Metanephros (tissue), 2 donors: ENCODE measurements around the gene NPR1. TPM values are rescaled to one million over a fixed set of nuclear protein-coding genes. Genes with fewer than 3 reads are reported as not detected.

Experiments used
- small RNA-seq: library from RNA; depleted of rRNA; stranded (forward); fragments of <200 nt; gene quantifications from one replicate; pipeline ENCODE3, GENCODE V24; 2014; ENCODE audit warnings: low replicate concordance
- total RNA-seq: library from RNA; depleted of rRNA; stranded (reverse); fragments of >200 nt; gene quantifications from one replicate; pipeline ENCODE4 v1.2.3, GENCODE V29; 2014

The NPR1 gene
- total RNA-seq: 61.4 TPM

DNA sequence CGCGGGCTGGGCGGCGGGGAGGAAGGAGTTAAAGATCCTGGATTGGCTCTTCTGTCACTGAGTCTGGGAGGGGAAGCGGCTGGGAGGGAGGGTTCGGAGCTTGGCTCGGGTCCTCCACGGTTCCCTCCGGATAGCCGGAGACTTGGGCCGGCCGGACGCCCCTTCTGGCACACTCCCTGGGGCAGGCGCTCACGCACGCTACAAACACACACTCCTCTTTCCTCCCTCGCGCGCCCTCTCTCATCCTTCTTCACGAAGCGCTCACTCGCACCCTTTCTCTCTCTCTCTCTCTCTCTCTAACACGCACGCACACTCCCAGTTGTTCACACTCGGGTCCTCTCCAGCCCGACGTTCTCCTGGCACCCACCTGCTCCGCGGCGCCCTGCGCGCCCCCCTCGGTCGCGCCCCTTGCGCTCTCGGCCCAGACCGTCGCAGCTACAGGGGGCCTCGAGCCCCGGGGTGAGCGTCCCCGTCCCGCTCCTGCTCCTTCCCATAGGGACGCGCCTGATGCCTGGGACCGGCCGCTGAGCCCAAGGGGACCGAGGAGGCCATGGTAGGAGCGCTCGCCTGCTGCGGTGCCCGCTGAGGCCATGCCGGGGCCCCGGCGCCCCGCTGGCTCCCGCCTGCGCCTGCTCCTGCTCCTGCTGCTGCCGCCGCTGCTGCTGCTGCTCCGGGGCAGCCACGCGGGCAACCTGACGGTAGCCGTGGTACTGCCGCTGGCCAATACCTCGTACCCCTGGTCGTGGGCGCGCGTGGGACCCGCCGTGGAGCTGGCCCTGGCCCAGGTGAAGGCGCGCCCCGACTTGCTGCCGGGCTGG is at the start of gene NPR1:
NPR1 (plus strand) TSS at position 170 of the 818 bp plus-strand sequence; CDS start at position 591, 421 bp downstream.

DNA sequence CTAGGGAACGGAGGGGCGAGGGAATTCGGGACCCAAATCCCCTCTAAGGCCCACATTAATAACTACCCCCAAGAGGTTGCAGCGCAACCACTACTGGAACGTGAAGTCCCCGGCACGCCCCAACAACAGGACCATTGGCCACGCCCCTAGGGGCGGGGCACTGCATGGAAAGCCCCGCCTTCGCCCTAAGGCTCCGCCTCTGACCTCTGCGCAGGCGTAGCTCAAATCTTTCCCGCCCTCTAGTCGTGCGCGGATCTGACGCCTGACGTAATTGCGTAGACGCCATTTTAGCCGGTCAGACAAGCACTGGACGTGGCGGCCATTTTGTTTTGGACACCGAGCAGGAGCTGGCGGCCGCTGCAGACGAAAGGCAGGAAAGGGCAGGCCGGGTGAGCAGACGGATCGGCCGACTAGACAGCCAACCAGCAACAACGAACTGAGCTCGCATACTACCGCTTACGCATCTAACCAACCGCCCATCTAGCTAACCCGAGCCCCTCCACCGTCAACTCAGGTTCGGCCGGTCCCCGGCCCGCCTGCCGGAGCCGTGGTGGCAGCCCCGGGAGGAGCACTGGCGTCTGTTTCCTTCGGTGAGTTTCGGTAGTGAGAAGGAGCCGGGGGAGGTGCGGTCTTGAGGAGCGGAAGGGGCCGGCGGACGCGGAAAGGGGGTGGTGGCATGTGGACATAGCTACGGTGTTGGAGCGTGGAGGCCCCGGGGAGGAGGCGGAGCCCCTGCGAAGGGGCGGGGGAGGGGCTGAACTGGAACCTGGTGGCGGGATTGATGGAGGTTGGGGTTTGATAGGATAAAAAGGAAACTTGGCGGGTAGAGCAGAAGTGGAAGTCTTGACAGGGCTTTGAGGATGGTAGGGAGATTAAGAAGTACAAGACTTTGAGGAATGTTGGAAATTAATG is 44.5 kb upstream of the NPR1 start, which contains the start of gene CHTOP:
CHTOP (plus strand) TSS at position 313 of the 912 bp plus-strand sequence. CDS start 2,523 bp downstream, outside the sequence.

DNA sequence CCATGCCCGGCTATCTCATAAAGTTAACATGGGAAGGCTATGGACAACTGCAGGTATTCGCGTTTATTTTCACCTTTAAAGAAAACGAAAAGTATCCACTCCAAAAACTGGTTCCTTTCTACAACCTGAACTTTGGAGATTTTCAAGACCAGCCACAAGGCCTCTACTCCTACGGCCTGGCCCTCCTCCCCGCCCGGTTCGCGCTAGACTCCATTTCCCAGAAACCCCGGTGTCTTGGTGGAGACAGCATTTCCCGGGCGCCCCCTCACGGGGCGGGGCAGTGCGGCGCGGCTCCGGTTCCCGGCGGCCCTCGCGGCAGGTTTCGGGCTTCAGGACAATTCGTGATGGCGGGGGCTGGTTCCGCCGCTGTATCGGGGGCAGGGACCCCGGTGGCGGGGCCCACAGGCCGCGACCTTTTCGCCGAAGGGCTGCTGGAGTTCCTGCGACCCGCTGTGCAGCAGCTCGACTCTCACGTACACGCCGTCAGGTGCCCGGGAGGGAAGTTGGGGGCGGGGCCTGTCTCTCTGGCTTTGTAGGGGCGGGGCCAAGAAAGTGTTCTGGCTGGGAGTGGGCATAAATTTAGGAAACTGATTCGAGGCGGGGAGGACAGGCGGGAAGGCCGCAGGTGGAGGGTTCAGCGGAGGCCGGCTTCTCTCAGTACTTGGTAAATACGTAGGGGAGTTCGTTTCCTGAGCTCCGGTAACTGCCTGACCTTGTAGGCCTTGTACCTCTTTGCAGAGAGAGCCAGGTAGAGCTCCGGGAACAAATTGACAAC is 19.9 kb upstream of the NPR1 start, which contains the start of gene SNAPIN:
SNAPIN (plus strand) TSS at position 304 of the 775 bp plus-strand sequence; CDS start at position 345, 41 bp downstream.

GRCh38 chr1:153670859-153671627 is 7.4 kb upstream of the NPR1 start, which contains the start of gene ILF2:
ILF2 (minus strand) TSS chr1:153670993; CDS start chr1:153670922, 71 bp downstream.

DNA sequence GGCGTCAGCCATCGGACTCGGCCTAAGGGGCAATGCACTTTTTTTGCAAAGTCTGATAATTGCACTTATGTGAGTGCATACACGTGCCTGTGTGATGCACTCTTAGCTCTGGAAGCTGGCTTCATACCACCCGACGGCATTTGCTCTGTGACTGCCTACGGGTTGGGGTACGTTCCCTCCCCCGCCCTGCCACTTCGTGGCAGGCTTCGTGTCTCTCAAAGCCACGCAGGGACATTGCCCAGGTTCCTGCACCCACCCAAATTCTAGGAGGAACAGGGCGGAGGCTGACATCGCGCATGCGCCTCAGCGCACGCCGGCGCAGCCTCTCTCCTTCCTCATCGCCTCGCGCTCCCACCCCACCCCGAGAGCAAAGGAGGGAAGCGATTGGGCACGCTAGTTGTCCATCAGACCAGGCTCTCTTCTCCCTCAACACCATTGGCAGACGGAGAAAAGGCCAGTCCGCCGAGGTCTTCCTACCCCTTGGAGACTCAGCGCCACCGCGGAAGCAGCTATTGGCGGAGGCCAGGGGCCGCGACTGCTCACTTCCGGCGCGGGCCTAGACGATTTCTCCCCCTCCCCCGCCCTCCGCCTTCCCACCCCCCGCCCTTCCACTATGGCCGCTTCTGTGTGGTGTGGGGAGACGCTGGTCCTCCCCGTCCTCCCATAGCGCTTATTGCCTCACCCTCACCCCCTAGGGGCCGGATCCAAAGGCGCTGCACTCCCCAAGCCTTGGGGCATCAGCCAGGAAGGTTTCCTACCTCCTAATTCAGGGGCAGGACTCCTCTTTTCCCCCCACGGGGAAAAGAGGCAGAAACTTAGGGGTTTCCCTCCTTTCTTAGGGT is 49.2 kb downstream of the NPR1 start, which contains the start of gene INTS3:
INTS3 (plus strand) TSS at position 588 of the 842 bp plus-strand sequence. CDS start 585 bp downstream, outside the sequence.

Small RNA genes within 50 kb of the gene (small RNA-seq; reads per million reads assigned to genes)
- gene MIR8083 (not detected), gene RF00019 (not detected), gene RN7SL372P (not detected)

Other genes with a start within 250 kb of the NPR1 start
- not detected for gene S100A7, start 218.0 kb upstream of the NPR1 start, total RNA-seq
- 221 TPM for gene S100A6, start 142.7 kb upstream of the NPR1 start, total RNA-seq
- 0.82 TPM for gene S100A5, start 137.8 kb upstream of the NPR1 start, total RNA-seq
- 37.4 TPM for gene S100A4, start 132.9 kb upstream of the NPR1 start, total RNA-seq
- gene S100A3, start 129.4 kb upstream of the NPR1 start, total RNA-seq: not detected
- 5.3 TPM for gene S100A2, start 112.8 kb upstream of the NPR1 start, total RNA-seq
- 78.6 TPM for gene S100A16, start 65.6 kb upstream of the NPR1 start, total RNA-seq
- 5.7 TPM for gene S100A14, start 62.4 kb upstream of the NPR1 start, total RNA-seq
- gene S100A13, start 51.2 kb upstream of the NPR1 start, total RNA-seq: 71.6 TPM
- 5.3 TPM for gene S100A1, start 50.3 kb upstream of the NPR1 start, total RNA-seq
- gene CHTOP, start 44.6 kb upstream of the NPR1 start, total RNA-seq: 81.1 TPM
- gene SNAPIN, start 20.0 kb upstream of the NPR1 start, total RNA-seq: 39.3 TPM
- 133 TPM for gene ILF2, start 7.7 kb upstream of the NPR1 start, total RNA-seq
- 67.8 TPM for gene INTS3, start 49.4 kb downstream of the NPR1 start, total RNA-seq
- gene SLC27A3, start 96.7 kb downstream of the NPR1 start, total RNA-seq: 30.2 TPM
- 15.9 TPM for gene GATAD2B, start 244.3 kb downstream of the NPR1 start, total RNA-seq